ELF-1 (cell line): ENCODE measurements around the gene MIOX.

Experiments
- DNase-seq: peaks from one replicate; pipeline ENCODE4 v3.0.0-alpha.2; 2016; ENCODE audit warnings: low read depth, low spot score

Gene MIOX

GRCh38 chr22:50455201-50455600, 31.5 kb upstream of the MIOX start:
- DNase-seq: no peak

- no peak for DNase-seq
Measured at GRCh38 chr22:50456026-50456425, 30.6 kb upstream of the MIOX start.

GRCh38 chr22:50456466-50457234, 30.0 kb upstream of the MIOX start:
- DNase-seq: no peak

GRCh38 chr22:50459016-50459415, 27.6 kb upstream of the MIOX start:
- DNase-seq: no peak

- no peak for DNase-seq
Measured at GRCh38 chr22:50459496-50460140, 27.0 kb upstream of the MIOX start.

- DNase-seq: peak; percentile 50
Measured at GRCh38 chr22:50460938-50461337, 25.7 kb upstream of the MIOX start.

GRCh38 chr22:50461536-50461935, 25.1 kb upstream of the MIOX start:
- DNase-seq: no peak

GRCh38 chr22:50461979-50462540, 24.6 kb upstream of the MIOX start:
- DNase-seq: no peak

GRCh38 chr22:50463188-50463900, 23.3 kb upstream of the MIOX start:
- no peak for DNase-seq

- no peak for DNase-seq
Measured at GRCh38 chr22:50464451-50464850, 22.2 kb upstream of the MIOX start.

GRCh38 chr22:50465066-50465930, 21.4 kb upstream of the MIOX start:
- DNase-seq: no peak

GRCh38 chr22:50467341-50467740, 19.3 kb upstream of the MIOX start:
- DNase-seq: no peak

GRCh38 chr22:50467773-50468440, 18.8 kb upstream of the MIOX start:
- DNase-seq: no peak

- no peak for DNase-seq
Measured at GRCh38 chr22:50468626-50469025, 18.0 kb upstream of the MIOX start.

GRCh38 chr22:50469377-50470305, 17.0 kb upstream of the MIOX start:
- DNase-seq: no peak

- no peak for DNase-seq
Measured at GRCh38 chr22:50470491-50470890, 16.2 kb upstream of the MIOX start.

GRCh38 chr22:50471197-50471847, 15.3 kb upstream of the MIOX start:
- no peak for DNase-seq

- DNase-seq: no peak
Measured at GRCh38 chr22:50471962-50472361, 14.7 kb upstream of the MIOX start.

GRCh38 chr22:50473088-50473487, 13.6 kb upstream of the MIOX start:
- no peak for DNase-seq
